ENCODE measurements around the gene GPRIN1. TPM values are rescaled to one million over a fixed set of nuclear protein-coding genes. Genes with fewer than 3 reads are reported as not detected.

The GPRIN1 gene
- total RNA-seq, 1 experiment from 2014 or later: 8.5 TPM

GRCh38 chr5:176564002-176564401, 46.0 kb downstream of the GPRIN1 start (continued):
- TF ChIP-seq FOXJ3 (CRISPR knock-in tag; IDR thresholded peaks at IDR 0.05; ENCODE audit: borderline replicate concordance) (no peak), NR2C2 (CRISPR knock-in tag; IDR thresholded peaks at IDR 0.05) (no peak), SMAD4 (CRISPR knock-in tag; IDR thresholded peaks at IDR 0.05) (no peak)

GRCh38 chr5:176562189-176562588, 47.8 kb downstream of the GPRIN1 start:
- Mint-ChIP-seq H3K36me3 (no peaks in the 10 kb centered on the region), H3K4me1 (peaks cover 9% of the 10 kb centered on the region), H3K27me3 (ENCODE audit: low read depth) (no peaks in the 10 kb centered on the region), H3K9me3 (peaks cover 7% of the 10 kb centered on the region), H3K27ac (peak overlapping the region; percentile 42; the same call in 1 of the 2 replicates), H3K4me3 (no peak overlapping the region)
- DNase-seq (ENCODE audit: low spot score): no peak
- TF ChIP-seq CDX4 (CRISPR knock-in tag; IDR thresholded peaks at IDR 0.05; ENCODE audit: borderline replicate concordance) (no peak), PRRX2 (CRISPR knock-in tag; IDR thresholded peaks at IDR 0.05) (no peak), ZNF423 (CRISPR knock-in tag; IDR thresholded peaks at IDR 0.05) (no peak), PREB (CRISPR knock-in tag; IDR thresholded peaks at IDR 0.05; ENCODE audit: borderline replicate concordance) (no peak), USF1 (CRISPR knock-in tag; IDR thresholded peaks at IDR 0.05) (no peak)
- ChIA-PET POLR2A (no interaction called here), CTCF (interaction anchor here (1.2 kb wide), 1 partner anchor 11 kb away, joined by 3 read pairs; no protein-coding TSS in a partner anchor)
- ATAC-seq: no peak

GRCh38 chr5:176561259-176561658, 48.7 kb downstream of the GPRIN1 start:
- Mint-ChIP-seq H3K27me3 (ENCODE audit: low read depth) (no peaks in the 10 kb centered on the region), H3K36me3 (no peaks in the 10 kb centered on the region), H3K9me3 (peaks cover 3% of the 10 kb centered on the region), H3K4me3 (no peak overlapping the region), H3K27ac (no peak overlapping the region), H3K4me1 (peaks cover 9% of the 10 kb centered on the region)
- ATAC-seq: no peak
- POLR2A ChIA-PET: no interaction called here
- CTCF ChIA-PET: interaction anchor here (1.2 to 1.4 kb wide), 2 partner anchors 12 to 16 kb away, joined by 3 read pairs; no protein-coding TSS in a partner anchor
- DNase-seq (ENCODE audit: low spot score): no peak
- TF ChIP-seq GTF2I (CRISPR knock-in tag; conservative IDR thresholded peaks at IDR 0.05) (no peak), MAX (CRISPR knock-in tag; IDR thresholded peaks at IDR 0.05) (no peak), FOXJ3 (CRISPR knock-in tag; IDR thresholded peaks at IDR 0.05; ENCODE audit: borderline replicate concordance) (no peak), CREB1 (CRISPR knock-in tag; IDR thresholded peaks at IDR 0.05) (no peak), ETV6 (CRISPR knock-in tag; IDR thresholded peaks at IDR 0.05) (no peak), ZNF512 (CRISPR knock-in tag; IDR thresholded peaks at IDR 0.05; ENCODE audit: borderline replicate concordance) (no peak), PRDM15 (CRISPR knock-in tag; IDR thresholded peaks at IDR 0.05) (no peak), ZBTB43 (CRISPR knock-in tag; IDR thresholded peaks at IDR 0.05) (no peak), ZNF671 (CRISPR knock-in tag; IDR thresholded peaks at IDR 0.05) (no peak), IRF1 (CRISPR knock-in tag; IDR thresholded peaks at IDR 0.05) (no peak), PRRX2 (CRISPR knock-in tag; IDR thresholded peaks at IDR 0.05) (no peak), GRHL2 (CRISPR knock-in tag; IDR thresholded peaks at IDR 0.05; ENCODE audit: insufficient replicate concordance, severe bottlenecking) (no peak), AFF4 (CRISPR knock-in tag; IDR thresholded peaks at IDR 0.05; ENCODE audit: borderline replicate concordance) (no peak)

Data from WTC11 (cell line).